GM20000 (cell line): ENCODE data around the gene GULP1.
A peak's percentile ranks its signal among the peaks of the same experiment; 100 is the strongest.

Source experiments
- DNase-seq: peaks from one replicate; pipeline ENCODE4 v3.0.0; 2012; ENCODE audit warnings: low spot score
- TF ChIP-seq, protein P1 (sequence below): IDR thresholded peaks from 2 replicates; pipeline ENCODE4 v1.5.1; 2012; ENCODE audit warnings: mild to moderate bottlenecking, control low read depth; ENCODE audit errors: extremely low read depth, missing control alignments

GULP1 gene

DNA sequence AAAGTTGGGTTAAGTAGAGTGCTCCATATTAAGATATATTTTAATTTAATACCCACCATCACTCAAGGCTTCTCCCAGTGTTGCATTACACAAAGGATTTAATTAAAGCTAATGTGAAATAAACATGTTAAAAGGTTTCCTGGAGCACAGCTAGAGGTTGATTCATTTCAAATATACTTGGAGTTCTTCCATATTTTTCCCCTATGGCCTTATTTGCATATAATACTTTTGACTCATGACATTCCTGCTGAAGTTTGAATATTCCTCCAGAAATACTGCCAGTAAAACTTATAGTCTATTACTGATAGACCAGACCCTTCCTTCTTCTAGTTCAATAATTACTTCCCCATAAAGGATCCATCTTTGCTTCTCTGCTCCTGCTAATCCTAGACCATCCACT, 227.5 kb downstream of the GULP1 start:
- TF ChIP-seq, protein P1, sequence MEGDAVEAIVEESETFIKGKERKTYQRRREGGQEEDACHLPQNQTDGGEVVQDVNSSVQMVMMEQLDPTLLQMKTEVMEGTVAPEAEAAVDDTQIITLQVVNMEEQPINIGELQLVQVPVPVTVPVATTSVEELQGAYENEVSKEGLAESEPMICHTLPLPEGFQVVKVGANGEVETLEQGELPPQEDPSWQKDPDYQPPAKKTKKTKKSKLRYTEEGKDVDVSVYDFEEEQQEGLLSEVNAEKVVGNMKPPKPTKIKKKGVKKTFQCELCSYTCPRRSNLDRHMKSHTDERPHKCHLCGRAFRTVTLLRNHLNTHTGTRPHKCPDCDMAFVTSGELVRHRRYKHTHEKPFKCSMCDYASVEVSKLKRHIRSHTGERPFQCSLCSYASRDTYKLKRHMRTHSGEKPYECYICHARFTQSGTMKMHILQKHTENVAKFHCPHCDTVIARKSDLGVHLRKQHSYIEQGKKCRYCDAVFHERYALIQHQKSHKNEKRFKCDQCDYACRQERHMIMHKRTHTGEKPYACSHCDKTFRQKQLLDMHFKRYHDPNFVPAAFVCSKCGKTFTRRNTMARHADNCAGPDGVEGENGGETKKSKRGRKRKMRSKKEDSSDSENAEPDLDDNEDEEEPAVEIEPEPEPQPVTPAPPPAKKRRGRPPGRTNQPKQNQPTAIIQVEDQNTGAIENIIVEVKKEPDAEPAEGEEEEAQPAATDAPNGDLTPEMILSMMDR = no peak
- DNase-seq = no peak

DNA sequence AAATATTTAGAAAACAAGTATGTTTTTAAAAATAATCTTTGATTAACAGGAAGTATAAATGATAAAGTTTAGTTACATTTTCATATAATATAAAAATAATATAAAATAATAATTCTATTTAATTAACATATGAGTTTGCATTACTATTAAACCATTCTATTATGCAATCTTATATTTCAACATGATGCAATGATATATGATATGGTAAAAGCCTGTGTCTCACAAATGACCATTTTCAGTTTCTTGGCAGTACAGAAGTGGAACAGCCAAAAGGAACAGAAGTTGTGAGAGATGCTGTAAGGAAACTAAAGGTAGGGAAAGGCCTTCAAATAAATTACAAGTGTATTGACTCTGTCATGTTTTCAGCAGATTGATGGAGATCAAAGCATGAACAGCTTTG, 230.8 kb downstream of the GULP1 start:
- TF ChIP-seq, protein P1 = no peak
- DNase-seq = no peak

DNA sequence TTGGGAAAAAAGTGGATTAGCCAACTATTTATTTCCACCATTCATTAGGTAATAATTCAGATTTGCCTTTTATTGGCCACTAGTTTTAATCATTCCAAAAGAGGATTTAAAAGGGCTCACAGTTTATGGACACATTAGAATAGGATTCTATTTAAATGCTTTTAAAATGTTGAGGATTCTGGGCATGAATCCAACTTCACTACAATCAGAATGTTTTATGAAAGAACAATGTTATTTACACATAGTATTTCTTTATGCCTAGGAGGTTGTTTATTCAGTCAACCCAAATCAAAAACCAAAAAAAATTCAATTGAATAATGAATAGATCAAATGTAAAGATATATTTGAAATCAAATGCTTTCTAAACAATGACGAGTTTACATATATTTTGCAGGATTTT, 232.2 kb downstream of the GULP1 start:
- TF ChIP-seq, protein P1 = no peak
- DNase-seq = no peak

DNA sequence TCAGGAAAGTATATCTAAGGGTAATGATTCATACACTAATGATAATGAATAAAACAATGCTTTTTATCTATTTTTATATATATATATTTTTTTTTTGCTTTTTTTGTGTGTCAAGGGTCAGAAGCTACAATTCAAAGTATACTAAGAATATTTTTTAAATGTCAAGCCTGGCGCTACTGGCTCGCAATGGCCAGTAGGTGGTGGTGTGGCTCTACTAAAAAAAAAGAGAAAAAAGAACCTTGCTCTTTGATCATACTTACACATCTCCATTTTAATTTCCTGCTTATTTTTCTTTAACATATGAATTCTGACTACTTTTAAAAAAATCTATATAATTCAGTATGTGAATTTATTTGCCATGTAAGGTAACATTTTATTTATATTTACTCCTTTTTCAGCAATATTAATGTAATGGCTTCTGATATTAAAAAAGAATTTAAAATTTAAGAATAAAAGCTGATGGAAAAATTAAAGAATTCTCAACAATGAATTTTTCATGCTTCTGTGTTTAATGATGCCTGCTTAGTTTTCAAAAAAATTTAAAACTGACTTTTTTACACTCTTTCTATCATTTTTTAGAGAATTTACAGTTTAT, 232.9 kb downstream of the GULP1 start:
- TF ChIP-seq, protein P1 = peak; percentile 29
- peak; percentile 11 for DNase-seq

DNA sequence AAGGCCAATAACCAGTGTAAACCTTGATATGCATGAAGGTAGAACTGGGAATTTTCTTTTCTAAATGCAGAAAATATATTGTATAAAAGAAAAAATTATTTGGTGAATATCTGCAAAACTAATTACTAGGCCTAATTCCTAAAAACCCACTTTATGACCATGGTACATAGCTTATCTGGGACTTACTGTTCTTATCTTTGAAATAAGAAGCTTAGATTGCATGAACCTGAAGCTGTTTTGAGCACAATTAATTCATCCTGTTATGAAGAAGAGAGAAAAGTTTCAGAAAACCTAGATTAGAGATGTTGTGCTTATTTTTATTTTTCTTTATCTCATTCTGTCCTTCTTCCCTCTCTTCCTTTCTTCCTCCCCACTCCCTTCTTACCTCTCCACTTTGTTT, 235.0 kb downstream of the GULP1 start:
- DNase-seq = no peak
- TF ChIP-seq, protein P1 = no peak

DNA sequence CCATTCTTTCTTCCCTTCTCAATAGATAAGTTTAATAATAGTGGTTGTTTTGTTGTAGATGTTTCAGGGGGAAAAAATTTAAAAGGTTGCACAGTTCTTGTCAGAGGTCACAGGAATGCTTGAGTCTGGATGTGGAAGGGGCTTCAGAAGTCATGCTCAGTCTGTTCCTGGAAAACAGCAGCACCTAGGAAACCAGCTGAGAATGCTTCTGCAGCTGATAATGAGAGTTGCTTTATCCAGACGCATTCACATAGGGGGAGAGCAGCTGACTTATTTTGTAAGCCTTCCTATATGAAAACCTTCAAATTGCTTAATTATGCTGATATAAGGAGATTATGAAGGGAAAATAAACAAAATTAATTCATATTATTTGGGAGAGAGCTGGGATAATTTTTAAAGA, 235.5 kb downstream of the GULP1 start:
- TF ChIP-seq, protein P1 = no peak
- no peak for DNase-seq

DNA sequence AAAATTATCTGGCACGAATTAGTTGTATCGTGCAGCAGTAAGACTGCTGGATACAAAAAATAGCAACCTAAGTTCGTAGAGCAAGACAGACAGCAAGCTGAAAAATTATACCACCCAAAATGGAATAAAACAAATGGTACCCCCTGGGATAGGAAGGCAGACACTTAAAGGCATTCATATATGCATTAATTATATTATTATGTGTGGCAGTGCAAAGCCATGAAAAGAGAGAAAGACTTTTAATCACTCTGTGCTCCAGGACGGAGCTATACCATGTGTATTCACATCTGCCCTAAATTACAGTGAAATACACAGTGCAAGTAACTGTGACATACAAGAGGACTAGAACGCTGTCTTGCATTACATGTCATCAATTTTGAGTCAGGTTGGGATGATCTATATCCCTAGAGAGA, 235.9 kb downstream of the GULP1 start:
- no peak for DNase-seq
- TF ChIP-seq, protein P1 = no peak
